Measurements from ENCODE around the gene IFT80.

IFT80 gene

GRCh38 chr3:160265088-160265487 is 133.9 kb downstream of the IFT80 start:
- no peak overlapping the region for H3K27ac ChIP-seq
- TF ChIP-seq CTCF (conservative IDR thresholded peaks at IDR 0.05; ENCODE audit: low read depth) = no peak
- DNase-seq (ENCODE audit: low spot score) = no peak
- ChIA-PET POLR2A (ENCODE audit: low non-redundant PET) (no interaction called here), CTCF (no interaction called here)

- TF ChIP-seq CTCF (conservative IDR thresholded peaks at IDR 0.05; ENCODE audit: low read depth) = no peak
- ChIA-PET POLR2A (ENCODE audit: low non-redundant PET) (no interaction called here), CTCF (no interaction called here)
- no peak overlapping the region for H3K27ac ChIP-seq
- no peak for DNase-seq (ENCODE audit: low spot score)
These were observed 138.3 kb downstream of the IFT80 start for GRCh38 chr3:160260587-160261270.

GRCh38 chr3:160259589-160259988 is 139.4 kb downstream of the IFT80 start:
- ChIA-PET POLR2A (ENCODE audit: low non-redundant PET) (no interaction called here), CTCF (no interaction called here)
- TF ChIP-seq CTCF (conservative IDR thresholded peaks at IDR 0.05; ENCODE audit: low read depth) = no peak
- no peak for DNase-seq (ENCODE audit: low spot score)
- H3K27ac ChIP-seq = no peak overlapping the region

GRCh38 chr3:160257606-160258005 is 141.4 kb downstream of the IFT80 start:
- POLR2A ChIA-PET (ENCODE audit: low non-redundant PET) = no interaction called here
- TF ChIP-seq CTCF (conservative IDR thresholded peaks at IDR 0.05; ENCODE audit: low read depth) = no peak
- CTCF ChIA-PET = interaction anchor here (0.6 kb wide), 1 partner anchor 137 kb away, joined by 3 read pairs; no protein-coding TSS in a partner anchor
- DNase-seq (ENCODE audit: low spot score) = no peak
- no peak overlapping the region for H3K27ac ChIP-seq

- CTCF ChIA-PET = no interaction called here
- TF ChIP-seq CTCF (conservative IDR thresholded peaks at IDR 0.05; ENCODE audit: low read depth) = no peak
- POLR2A ChIA-PET (ENCODE audit: low non-redundant PET) = no interaction called here
- no peak for DNase-seq (ENCODE audit: low spot score)
- no peak overlapping the region for H3K27ac ChIP-seq
These were observed 145.7 kb downstream of the IFT80 start for GRCh38 chr3:160253298-160253697.

- ChIA-PET POLR2A (ENCODE audit: low non-redundant PET) (no interaction called here), CTCF (no interaction called here)
- no peak for TF ChIP-seq CTCF (conservative IDR thresholded peaks at IDR 0.05; ENCODE audit: low read depth)
- no peak for DNase-seq (ENCODE audit: low spot score)
- H3K27ac ChIP-seq = no peak overlapping the region
These were observed 151.3 kb downstream of the IFT80 start for GRCh38 chr3:160247766-160248165.

All from RWPE1 (cell line).